Endothelial cell of umbilical vein (primary cell): Measurements from ENCODE around the gene HSF2BP. TPM values are rescaled to one million over a fixed set of nuclear protein-coding genes. Genes with fewer than 3 reads are reported as not detected.

ENCODE experiments used
- BruUV-seq: library from RNA; stranded (reverse); fragments of 400-500 nt; replicated peaks from 2 replicates; lab custom pipeline; 2021; lab: Mats Ljungman, UMichigan
- CTCF ChIA-PET: fragments of 300-600, 350-600 bp; sonication (Branson Sonifier 250); formaldehyde crosslinking; loops from one replicate; lab custom pipeline; 2021; ENCODE audit warnings: antibody characterized with exemption, inconsistent platforms; lab: Charles Lee
- POLR2A ChIA-PET: fragments of 300-600, 350-600 bp; sonication (Branson Sonifier 250); formaldehyde crosslinking; loops from one replicate; lab custom pipeline; 2021; ENCODE audit warnings: antibody characterized with exemption, inconsistent platforms; lab: Charles Lee
- DNase-seq: peaks from one replicate; pipeline ENCODE4 v3.0.0-alpha.2; 2011; ENCODE audit warnings: low read depth, low spot score
- FAIRE-seq: peaks from 2 replicates; lab custom pipeline; 2011; peaks lifted over from hg19 to GRCh38; lab: Jason Lieb, UNC
- H2AFZ ChIP-seq: 2 replicates; pipeline ENCODE4 v1.6.0; 2012; ENCODE audit warnings: low read depth, low read length, control low read depth, inconsistent platforms
- H3K27ac ChIP-seq: 2 replicates; pipeline ENCODE4 v1.5.1; 2011; ENCODE audit warnings: low read depth, mild to moderate bottlenecking, control low read depth, low read length, moderate library complexity; ENCODE audit not compliant: insufficient read depth
- H3K27me3 ChIP-seq, 2 experiments: 2 replicates each; pipeline versions ENCODE4 v1.6.0 to v1.6.1; 2011; ENCODE audit warnings: low read length in 2 of 2, mixed read lengths in 1 of 2; ENCODE audit not compliant: control insufficient read depth in 2 of 2, insufficient read depth in 2 of 2
- H3K36me3 ChIP-seq, 2 experiments: 2 replicates in 1 of 2; 3 replicates in 1 of 2; pipeline ENCODE4 v1.5.1; 2011; ENCODE audit warnings: low read length in 2 of 2, mild to moderate bottlenecking in 1 of 2, moderate library complexity in 1 of 2; ENCODE audit not compliant: control insufficient read depth in 2 of 2, insufficient read depth in 2 of 2; ENCODE audit errors: extremely low read depth in 1 of 2
- H3K4me1 ChIP-seq: 3 replicates; pipeline ENCODE4 v1.5.1; 2011; ENCODE audit warnings: mild to moderate bottlenecking, low read length; ENCODE audit not compliant: control insufficient read depth, insufficient read depth; ENCODE audit errors: extremely low read depth
- H3K4me2 ChIP-seq: 2 replicates; pipeline ENCODE4 v1.6.1; 2011; ENCODE audit warnings: low read length, control low read depth, mixed read lengths; ENCODE audit not compliant: insufficient read depth
- H3K4me3 ChIP-seq, 3 experiments: fragments of 200-600 bp in 1 of 3; sonication (generic), shearing (Covaris generic) in 1 of 3; replicated peaks in 1 of 3; 2 replicates each; pipeline ENCODE4 v1.5.1; 2011 to 2016; ENCODE audit warnings: control low read depth in 3 of 3, low read length in 3 of 3, mild to moderate bottlenecking in 2 of 3, inconsistent platforms in 1 of 3, low read depth in 1 of 3, moderate library complexity in 1 of 3; ENCODE audit not compliant: insufficient read depth in 1 of 3
- H3K79me2 ChIP-seq: 2 replicates; pipeline ENCODE4 v1.6.0; 2012; ENCODE audit warnings: low read length, inconsistent platforms; ENCODE audit not compliant: control insufficient read depth, insufficient read depth
- H3K9ac ChIP-seq: replicated peaks from 2 replicates; pipeline ENCODE3; 2011; ENCODE audit warnings: low read length, control low read depth; ENCODE audit not compliant: insufficient read depth; ENCODE audit errors: extremely low read depth
- H3K9me1 ChIP-seq: replicated peaks from 3 replicates; pipeline ENCODE4 v1.6.0; 2011; ENCODE audit warnings: mild to moderate bottlenecking, low read length; ENCODE audit not compliant: control insufficient read depth, insufficient read depth; ENCODE audit errors: extremely low read depth
- H3K9me3 ChIP-seq: replicated peaks from 2 replicates; pipeline ENCODE4 v1.5.1; 2012; ENCODE audit warnings: low read length, inconsistent platforms; ENCODE audit not compliant: control insufficient read depth, insufficient read depth
- H4K20me1 ChIP-seq: replicated peaks from 2 replicates; pipeline ENCODE3; 2011; ENCODE audit warnings: mild to moderate bottlenecking, low read length; ENCODE audit not compliant: control insufficient read depth, insufficient read depth; ENCODE audit errors: extremely low read depth
- CTCF ChIP-seq, 2 donors: IDR thresholded peaks; 1 replicate in 1 of 2; 2 replicates in 1 of 2; pipeline ENCODE4 v1.5.1; 2011; ENCODE audit warnings: low read length in 2 of 2, mild to moderate bottlenecking in 2 of 2, moderate library complexity in 2 of 2, control low read depth in 1 of 2, inconsistent platforms in 1 of 2, low read depth in 1 of 2; ENCODE audit not compliant: insufficient read depth in 1 of 2; ENCODE audit errors: extremely low read depth in 1 of 2
- EZH2 ChIP-seq: IDR thresholded peaks from 2 replicates; pipeline ENCODE4 v1.6.1; 2012; ENCODE audit warnings: borderline replicate concordance, low read depth, mild to moderate bottlenecking, moderate library complexity, low read length, inconsistent platforms; ENCODE audit not compliant: severe bottlenecking
- FOS ChIP-seq: IDR thresholded peaks from 2 replicates; pipeline ENCODE4 v1.6.1; 2011; ENCODE audit warnings: mild to moderate bottlenecking, low read length, moderate library complexity, borderline replicate concordance; ENCODE audit not compliant: insufficient read depth
- GATA2 ChIP-seq: IDR thresholded peaks from 2 replicates; pipeline ENCODE4 v1.7.0; 2011; ENCODE audit warnings: low read depth, mild to moderate bottlenecking, moderate library complexity, mixed read lengths, low read length; ENCODE audit not compliant: insufficient read length, insufficient read depth
- JUN ChIP-seq: IDR thresholded peaks from 2 replicates; pipeline ENCODE4 v1.6.1; 2011; ENCODE audit warnings: borderline replicate concordance, low read depth; ENCODE audit not compliant: insufficient read length, insufficient read depth
- MAX ChIP-seq: IDR thresholded peaks from 2 replicates; pipeline ENCODE4 v1.6.1; 2011; ENCODE audit not compliant: insufficient read depth, insufficient read length
- MYC ChIP-seq: IDR thresholded peaks from one replicate; pipeline ENCODE4 v1.6.1; 2011; ENCODE audit warnings: mild to moderate bottlenecking, low read depth, low read length
- POLR2A ChIP-seq: IDR thresholded peaks from 2 replicates; pipeline ENCODE4 v1.6.1; 2012; ENCODE audit warnings: low read depth, mild to moderate bottlenecking, control low read depth, low read length
- POLR2AphosphoS5 ChIP-seq: IDR thresholded peaks from 2 replicates; pipeline ENCODE4 v1.6.1; 2012; ENCODE audit warnings: low read depth, mild to moderate bottlenecking, control low read depth, low read length, moderate library complexity; ENCODE audit not compliant: insufficient read depth
- dilution Hi-C: fragments of 300-500 bp; cut with MboI; formaldehyde crosslinking; loops from one replicate; pipeline ENCODE4 v1.15.0; 2019; ENCODE audit warnings: low sequenced_read_pairs; ENCODE audit not compliant: extremely low pct_ligation_motif_present
- intact Hi-C: fragments of 100-400 bp; cut with micrococcal nuclease; formaldehyde crosslinking; loops from one replicate; pipeline ENCODE4 v1.10.0; 2022
- polyA plus RNA-seq, 4 experiments: library from polyadenylated mRNA; depleted of rRNA in 3 of 4; stranded (reverse) in 3 of 4; unstranded in 1 of 4; fragments of >200 nt; gene quantifications; 2 replicates each; pipeline versions ENCODE4 v1.2.1 to v1.2.3, GENCODE V29; 2011 to 2012; ENCODE audit warnings: missing spikeins in 1 of 4
- total RNA-seq: library from RNA; stranded (reverse); gene quantifications from 2 replicates; pipeline ENCODE4 v1.2.3, GENCODE V29; 2021

Gene HSF2BP
- total and polyA plus RNA-seq, 2 donors (not counting 3 experiments of a cell fraction or from before 2014, with no cell fraction given) = 0.41 to 0.55 TPM

GRCh38 chr21:43619344-43619743, 39.9 kb downstream of the HSF2BP start:
- H4K20me1 ChIP-seq = no peaks in the 10 kb centered on the region
- H3K9ac ChIP-seq = no peak overlapping the region
- H3K9me1 ChIP-seq = no peaks in the 10 kb centered on the region
- no peaks in the 10 kb centered on the region for H3K9me3 ChIP-seq
- dilution Hi-C loops = no loop called here
- H3K4me2 ChIP-seq = no peak overlapping the region
- no peaks in the 10 kb centered on the region for H3K79me2 ChIP-seq
- no peak for FAIRE-seq
- BruUV-seq = no TSS peak
- DNase-seq = no peak
- no peak overlapping the region for H2AFZ ChIP-seq
- no peak for TF ChIP-seq POLR2A
- TF ChIP-seq FOS = no peak
- no peak for TF ChIP-seq EZH2
- TF ChIP-seq JUN = no peak
- TF ChIP-seq CTCF (IDR thresholded peaks at IDR 0.05; ENCODE audit: extremely low read depth in 1 of 2, insufficient read depth in 1 of 2, low read depth in 1 of 2, low read length in 2 of 2) = no peak
- TF ChIP-seq MAX = no peak
- no peak for TF ChIP-seq GATA2
- TF ChIP-seq MYC = no peak
- TF ChIP-seq POLR2AphosphoS5 = no peak
- no peaks in the 10 kb centered on the region for H3K36me3 ChIP-seq
- H3K4me3 ChIP-seq = no peak overlapping the region
- no peaks in the 10 kb centered on the region for H3K4me1 ChIP-seq
- ChIA-PET POLR2A (no interaction called here), CTCF (no interaction called here)
- H3K27me3 ChIP-seq = peaks cover 0 to 8% of the 10 kb centered on the region in 2 experiments
- H3K27ac ChIP-seq = no peak overlapping the region
- intact Hi-C loops = no loop called here
